Measurements from ENCODE around the gene GNPTAB.
A peak's percentile ranks its signal among the peaks of the same experiment; 100 is the strongest.
"Not testable (repeated sequence)": the region's sequence is repeated elsewhere in the genome, so short reads cannot be mapped to it uniquely, and the experiment has no call there.

The GNPTAB gene

GRCh38 chr12:101823039-101823438, 7.7 kb downstream of the GNPTAB start:
- no peak overlapping the region for H3K4me3 ChIP-seq (replicated peaks; ENCODE audit: low read depth, low read length)
- no peak for DNase-seq (ENCODE audit: low read depth)
- TF ChIP-seq CTCF (IDR thresholded peaks at IDR 0.05; ENCODE audit: low read length, missing control alignments) = no peak

GRCh38 chr12:101819467-101819866, 11.3 kb downstream of the GNPTAB start:
- TF ChIP-seq CTCF (IDR thresholded peaks at IDR 0.05; ENCODE audit: low read length, missing control alignments) = no peak
- no peak for DNase-seq (ENCODE audit: low read depth)

DNA sequence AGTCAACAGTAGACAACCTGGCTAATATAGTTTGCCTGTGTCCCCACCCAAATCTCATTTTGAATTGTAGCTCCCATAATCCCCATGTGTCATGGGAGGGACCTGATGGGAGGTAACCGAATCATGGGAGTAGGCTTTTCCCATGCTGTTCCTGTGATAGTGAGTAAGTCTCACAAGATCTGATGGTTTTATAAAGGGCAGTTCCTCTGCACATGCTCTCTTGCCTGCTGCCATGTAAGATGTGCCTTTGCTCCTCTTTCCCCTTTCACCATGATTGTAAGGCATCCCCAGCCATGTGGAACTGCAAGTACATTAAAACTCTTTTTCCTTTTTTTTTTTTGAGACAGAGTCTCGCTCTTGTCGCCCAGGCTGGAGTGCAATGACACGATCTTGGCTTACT, 12.1 kb downstream of the GNPTAB start:
- not testable (repeated sequence) for DNase-seq (ENCODE audit: low read depth); H3K4me3 ChIP-seq (replicated peaks; ENCODE audit: low read depth, low read length)

More at GRCh38 chr12:101819467-101819866, 11.3 kb downstream of the GNPTAB start:
- no peak overlapping the region for H3K4me3 ChIP-seq (replicated peaks; ENCODE audit: low read depth, low read length)

DNA sequence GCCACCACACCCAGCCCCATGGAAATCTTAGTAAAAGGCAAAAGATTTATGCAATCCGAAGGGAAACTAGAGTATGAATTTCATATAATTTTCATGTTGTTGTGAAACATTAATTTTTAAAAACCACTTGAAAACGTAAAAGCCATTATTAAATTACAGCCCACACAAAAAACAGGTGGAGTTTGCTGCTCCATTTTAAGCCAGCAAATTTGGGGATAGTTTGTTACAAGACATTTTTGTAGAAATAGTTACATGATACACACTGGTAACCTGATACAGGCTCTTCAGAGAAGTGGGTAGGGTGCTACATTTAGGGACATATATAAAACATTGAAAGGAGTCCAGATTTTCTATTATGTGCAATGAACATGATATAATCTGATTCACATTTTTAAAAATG, 17.6 kb downstream of the GNPTAB start:
- no peak overlapping the region for H3K4me3 ChIP-seq (replicated peaks; ENCODE audit: low read depth, low read length)

DNA sequence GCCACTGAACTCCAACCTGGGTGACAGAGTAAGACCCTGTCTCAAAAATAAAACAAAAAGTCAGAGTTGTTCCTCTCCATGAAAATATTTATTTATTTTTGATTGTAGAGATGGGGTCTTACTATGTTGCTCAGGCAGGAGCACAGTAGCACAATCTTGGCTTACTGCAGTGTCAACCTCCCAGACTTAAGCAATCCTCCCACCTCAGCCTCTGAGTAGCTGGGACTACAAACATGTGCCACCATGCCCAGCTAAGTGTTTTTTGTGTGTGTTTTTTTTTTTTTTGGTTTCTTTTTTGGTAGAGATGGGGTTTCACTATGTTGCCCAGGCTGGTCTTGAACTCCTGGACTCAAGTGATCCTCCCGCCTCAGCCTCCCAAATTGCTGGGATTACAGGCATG, 18.0 kb downstream of the GNPTAB start:
- not testable (repeated sequence) for H3K4me3 ChIP-seq (replicated peaks; ENCODE audit: low read depth, low read length); DNase-seq (ENCODE audit: low read depth)

More for the DNA sequence above, 17.6 kb downstream of the GNPTAB start:
- no peak for DNase-seq (ENCODE audit: low read depth)
- TF ChIP-seq CTCF (IDR thresholded peaks at IDR 0.05; ENCODE audit: low read length, missing control alignments) = no peak

DNA sequence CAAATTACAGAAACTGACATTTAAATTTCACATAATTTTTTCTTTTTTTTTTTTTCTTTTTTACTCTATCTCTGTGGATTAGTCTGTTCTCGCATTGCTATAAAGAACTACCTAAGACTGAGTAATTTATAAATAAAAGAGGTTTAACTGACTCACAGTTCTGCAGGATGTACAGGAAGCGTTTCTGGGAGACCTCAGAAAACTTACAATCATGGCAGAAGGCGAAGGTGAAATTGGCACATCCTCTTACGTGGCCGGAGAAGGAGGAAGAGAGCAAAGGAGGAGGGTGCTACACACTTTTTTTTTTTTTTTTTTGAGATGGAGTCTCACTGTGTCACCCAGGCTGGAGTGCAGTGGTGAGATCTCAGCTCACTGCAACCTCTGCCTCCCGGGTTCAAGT, 19.4 kb downstream of the GNPTAB start:
- not testable (repeated sequence) for DNase-seq (ENCODE audit: low read depth); H3K4me3 ChIP-seq (replicated peaks; ENCODE audit: low read depth, low read length)

DNA sequence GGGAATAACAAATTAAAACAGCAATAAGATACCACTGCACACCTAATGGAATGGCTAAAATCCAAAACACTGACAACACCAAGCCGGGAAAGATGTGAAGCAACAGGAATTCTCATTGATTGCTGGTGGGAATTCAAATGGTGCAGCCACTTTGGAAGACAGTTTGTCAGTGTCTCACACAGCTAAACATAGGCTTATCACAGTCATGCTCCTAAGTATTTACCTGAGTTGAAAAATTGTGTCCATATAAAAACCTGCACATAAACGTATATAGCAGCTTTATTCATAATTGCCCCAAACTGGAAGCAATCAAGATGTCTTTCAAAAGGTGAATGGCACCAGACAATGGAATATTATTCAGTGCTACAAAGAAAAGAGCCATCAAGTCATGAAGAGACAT, 21.6 kb downstream of the GNPTAB start:
- no peak overlapping the region for H3K4me3 ChIP-seq (replicated peaks; ENCODE audit: low read depth, low read length)
- TF ChIP-seq CTCF (IDR thresholded peaks at IDR 0.05; ENCODE audit: low read length, missing control alignments) = no peak
- no peak for DNase-seq (ENCODE audit: low read depth)

- TF ChIP-seq CTCF (IDR thresholded peaks at IDR 0.05; ENCODE audit: low read length, missing control alignments) = no peak
- peak; percentile 16 for DNase-seq (ENCODE audit: low read depth)
- no peak overlapping the region for H3K4me3 ChIP-seq (replicated peaks; ENCODE audit: low read depth, low read length)
Observed at GRCh38 chr12:101806265-101806664, 24.5 kb downstream of the GNPTAB start.

DNA sequence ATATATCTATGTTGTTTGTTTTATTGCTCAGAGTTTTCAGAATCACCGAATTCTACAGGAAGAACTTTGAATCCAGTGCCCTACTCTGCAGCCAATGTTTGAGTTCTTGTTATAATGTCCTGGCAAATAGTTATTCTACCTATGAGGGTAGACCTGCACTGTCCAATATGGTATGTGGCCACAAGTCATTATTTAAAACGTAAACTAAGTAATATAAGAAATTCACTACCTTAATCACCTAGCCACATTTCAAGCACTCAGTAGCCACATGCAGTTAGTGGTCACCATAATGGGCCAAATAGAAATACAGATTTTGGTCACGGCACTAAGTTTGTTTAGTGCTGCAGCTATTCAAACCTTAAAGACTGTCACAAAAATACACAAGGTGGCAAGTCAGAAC, 26.4 kb downstream of the GNPTAB start:
- no peak for TF ChIP-seq CTCF (IDR thresholded peaks at IDR 0.05; ENCODE audit: low read length, missing control alignments)
- no peak for DNase-seq (ENCODE audit: low read depth)

More for the DNA sequence above, 26.4 kb downstream of the GNPTAB start:
- no peak overlapping the region for H3K4me3 ChIP-seq (replicated peaks; ENCODE audit: low read depth, low read length)
